ENCODE measurements around the gene KRT34.

- TF ChIP-seq CTCF (conservative IDR thresholded peaks at IDR 0.05; ENCODE audit: low read length) = no peak
- TF ChIP-seq EZH2phosphoT487 (IDR thresholded peaks at IDR 0.05; ENCODE audit: borderline replicate concordance, low read depth, low read length) = no peak
These were observed 15.0 kb upstream of the KRT34 start, which contains the start of gene KRT31 for GRCh38 chr17:41396996-41397660.

Measured in OCI-LY7 (cell line).